Measurements from ENCODE around the gene CDON. TPM values are rescaled to one million over a fixed set of nuclear protein-coding genes. Genes with fewer than 3 reads are reported as not detected.

The CDON gene
- total RNA-seq, 1 experiment from 2014 or later, result 34.1 TPM

DNA sequence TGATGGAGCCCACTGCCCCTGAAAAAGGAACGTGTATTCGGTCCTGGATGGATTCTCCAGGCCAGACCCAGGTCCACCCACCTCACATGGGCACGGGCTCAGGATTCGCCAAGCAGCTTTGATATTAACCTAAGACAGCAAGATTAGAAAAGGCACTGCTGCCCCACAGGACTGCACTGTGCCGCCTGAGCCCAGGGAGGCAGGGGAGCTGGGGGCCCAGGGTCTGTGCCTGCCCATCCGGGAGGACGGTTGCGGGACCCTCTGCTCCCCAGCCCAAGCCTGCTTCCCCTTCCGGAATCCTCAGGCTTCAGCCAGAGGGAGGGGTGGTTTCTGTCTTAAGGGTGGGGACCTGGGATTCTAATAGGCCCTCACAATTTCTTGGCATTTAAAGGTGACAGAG is 130.4 kb downstream of the CDON start (continued):
- TF ChIP-seq, protein P1, sequence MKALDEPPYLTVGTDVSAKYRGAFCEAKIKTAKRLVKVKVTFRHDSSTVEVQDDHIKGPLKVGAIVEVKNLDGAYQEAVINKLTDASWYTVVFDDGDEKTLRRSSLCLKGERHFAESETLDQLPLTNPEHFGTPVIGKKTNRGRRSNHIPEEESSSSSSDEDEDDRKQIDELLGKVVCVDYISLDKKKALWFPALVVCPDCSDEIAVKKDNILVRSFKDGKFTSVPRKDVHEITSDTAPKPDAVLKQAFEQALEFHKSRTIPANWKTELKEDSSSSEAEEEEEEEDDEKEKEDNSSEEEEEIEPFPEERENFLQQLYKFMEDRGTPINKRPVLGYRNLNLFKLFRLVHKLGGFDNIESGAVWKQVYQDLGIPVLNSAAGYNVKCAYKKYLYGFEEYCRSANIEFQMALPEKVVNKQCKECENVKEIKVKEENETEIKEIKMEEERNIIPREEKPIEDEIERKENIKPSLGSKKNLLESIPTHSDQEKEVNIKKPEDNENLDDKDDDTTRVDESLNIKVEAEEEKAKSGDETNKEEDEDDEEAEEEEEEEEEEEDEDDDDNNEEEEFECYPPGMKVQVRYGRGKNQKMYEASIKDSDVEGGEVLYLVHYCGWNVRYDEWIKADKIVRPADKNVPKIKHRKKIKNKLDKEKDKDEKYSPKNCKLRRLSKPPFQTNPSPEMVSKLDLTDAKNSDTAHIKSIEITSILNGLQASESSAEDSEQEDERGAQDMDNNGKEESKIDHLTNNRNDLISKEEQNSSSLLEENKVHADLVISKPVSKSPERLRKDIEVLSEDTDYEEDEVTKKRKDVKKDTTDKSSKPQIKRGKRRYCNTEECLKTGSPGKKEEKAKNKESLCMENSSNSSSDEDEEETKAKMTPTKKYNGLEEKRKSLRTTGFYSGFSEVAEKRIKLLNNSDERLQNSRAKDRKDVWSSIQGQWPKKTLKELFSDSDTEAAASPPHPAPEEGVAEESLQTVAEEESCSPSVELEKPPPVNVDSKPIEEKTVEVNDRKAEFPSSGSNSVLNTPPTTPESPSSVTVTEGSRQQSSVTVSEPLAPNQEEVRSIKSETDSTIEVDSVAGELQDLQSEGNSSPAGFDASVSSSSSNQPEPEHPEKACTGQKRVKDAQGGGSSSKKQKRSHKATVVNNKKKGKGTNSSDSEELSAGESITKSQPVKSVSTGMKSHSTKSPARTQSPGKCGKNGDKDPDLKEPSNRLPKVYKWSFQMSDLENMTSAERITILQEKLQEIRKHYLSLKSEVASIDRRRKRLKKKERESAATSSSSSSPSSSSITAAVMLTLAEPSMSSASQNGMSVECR (CRISPR knock-in tag; IDR thresholded peaks at IDR 0.05; ENCODE audit: borderline replicate concordance), result no peak
- no peak for TF ChIP-seq ZNF121 (CRISPR knock-in tag; IDR thresholded peaks at IDR 0.05)

DNA sequence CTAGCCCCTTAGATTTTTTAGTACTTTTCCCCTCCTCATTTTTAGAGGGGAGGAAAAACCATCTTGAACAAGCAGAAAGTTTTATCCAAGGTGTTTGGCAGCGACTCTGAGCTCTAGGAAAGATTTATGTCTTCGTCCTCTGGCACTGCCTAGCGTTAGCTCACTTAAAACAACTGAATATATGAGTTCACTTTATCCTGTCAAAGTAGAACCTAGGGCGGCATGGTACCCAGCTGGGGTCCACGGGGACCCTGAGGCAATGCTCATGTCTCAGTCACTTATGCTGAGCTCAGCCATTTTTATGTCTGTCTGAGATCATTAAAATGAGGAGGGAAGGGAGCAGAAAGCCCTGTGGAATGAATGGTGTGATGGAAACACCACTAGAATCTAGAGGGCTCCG is 131.0 kb downstream of the CDON start:
- Mint-ChIP-seq H3K27me3 (ENCODE audit: low read depth) (no peaks in the 10 kb centered on the region), H3K4me1 (peaks cover 25% of the 10 kb centered on the region), H3K36me3 (no peaks in the 10 kb centered on the region), H3K27ac (no peak overlapping the region), H3K9me3 (no peaks in the 10 kb centered on the region), H3K4me3 (no peak overlapping the region)
- DNase-seq (ENCODE audit: low spot score), result no peak
- CTCF ChIA-PET, result interaction anchor here (0.8 to 3.1 kb wide), 4 partner anchors 9 to 258 kb away, joined by 3 to 18 read pairs (median 5); no protein-coding TSS in a partner anchor
- TF ChIP-seq, protein P1 (CRISPR knock-in tag; IDR thresholded peaks at IDR 0.05; ENCODE audit: borderline replicate concordance), result no peak
- TF ChIP-seq KAT7 (CRISPR knock-in tag; IDR thresholded peaks at IDR 0.05; ENCODE audit: borderline replicate concordance) (no peak), RORB (CRISPR knock-in tag; IDR thresholded peaks at IDR 0.05) (no peak)
- POLR2A ChIA-PET, result no interaction called here
- ATAC-seq, result no peak

DNA sequence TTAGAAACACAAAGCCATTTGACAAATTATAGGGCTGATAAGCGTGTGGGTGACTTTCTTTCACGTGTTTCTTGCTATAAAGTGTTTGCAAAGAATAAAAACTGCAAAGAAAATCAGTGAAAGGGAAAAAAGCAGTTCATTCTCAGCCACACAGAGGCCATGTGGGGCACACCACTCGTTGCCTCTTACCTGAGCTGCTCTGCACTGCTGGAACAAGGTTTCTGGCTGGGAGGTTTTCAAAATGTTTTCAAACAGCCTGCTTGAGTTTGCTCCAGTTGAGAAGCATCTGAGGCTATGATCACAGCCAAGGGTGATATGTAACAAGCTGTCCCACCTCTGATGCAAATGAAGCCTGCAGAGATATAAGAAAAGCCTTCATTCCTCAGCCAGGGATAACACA is 131.6 kb downstream of the CDON start:
- Mint-ChIP-seq H3K27me3 (ENCODE audit: low read depth) (no peaks in the 10 kb centered on the region), H3K9me3 (no peaks in the 10 kb centered on the region), H3K27ac (no peak overlapping the region), H3K36me3 (no peaks in the 10 kb centered on the region), H3K4me3 (no peak overlapping the region), H3K4me1 (peaks cover 25% of the 10 kb centered on the region)
- ATAC-seq, result no peak
- ChIA-PET POLR2A (no interaction called here), CTCF (interaction anchor here (0.8 to 3.1 kb wide), 2 partner anchors 11 to 259 kb away, joined by 3 to 18 read pairs; no protein-coding TSS in a partner anchor)
- DNase-seq (ENCODE audit: low spot score), result no peak
- TF ChIP-seq NFYB (CRISPR knock-in tag; conservative IDR thresholded peaks at IDR 0.05; ENCODE audit: low read depth), result no peak
- no peak for TF ChIP-seq GTF2I (CRISPR knock-in tag; conservative IDR thresholded peaks at IDR 0.05)
- TF ChIP-seq, protein P2, sequence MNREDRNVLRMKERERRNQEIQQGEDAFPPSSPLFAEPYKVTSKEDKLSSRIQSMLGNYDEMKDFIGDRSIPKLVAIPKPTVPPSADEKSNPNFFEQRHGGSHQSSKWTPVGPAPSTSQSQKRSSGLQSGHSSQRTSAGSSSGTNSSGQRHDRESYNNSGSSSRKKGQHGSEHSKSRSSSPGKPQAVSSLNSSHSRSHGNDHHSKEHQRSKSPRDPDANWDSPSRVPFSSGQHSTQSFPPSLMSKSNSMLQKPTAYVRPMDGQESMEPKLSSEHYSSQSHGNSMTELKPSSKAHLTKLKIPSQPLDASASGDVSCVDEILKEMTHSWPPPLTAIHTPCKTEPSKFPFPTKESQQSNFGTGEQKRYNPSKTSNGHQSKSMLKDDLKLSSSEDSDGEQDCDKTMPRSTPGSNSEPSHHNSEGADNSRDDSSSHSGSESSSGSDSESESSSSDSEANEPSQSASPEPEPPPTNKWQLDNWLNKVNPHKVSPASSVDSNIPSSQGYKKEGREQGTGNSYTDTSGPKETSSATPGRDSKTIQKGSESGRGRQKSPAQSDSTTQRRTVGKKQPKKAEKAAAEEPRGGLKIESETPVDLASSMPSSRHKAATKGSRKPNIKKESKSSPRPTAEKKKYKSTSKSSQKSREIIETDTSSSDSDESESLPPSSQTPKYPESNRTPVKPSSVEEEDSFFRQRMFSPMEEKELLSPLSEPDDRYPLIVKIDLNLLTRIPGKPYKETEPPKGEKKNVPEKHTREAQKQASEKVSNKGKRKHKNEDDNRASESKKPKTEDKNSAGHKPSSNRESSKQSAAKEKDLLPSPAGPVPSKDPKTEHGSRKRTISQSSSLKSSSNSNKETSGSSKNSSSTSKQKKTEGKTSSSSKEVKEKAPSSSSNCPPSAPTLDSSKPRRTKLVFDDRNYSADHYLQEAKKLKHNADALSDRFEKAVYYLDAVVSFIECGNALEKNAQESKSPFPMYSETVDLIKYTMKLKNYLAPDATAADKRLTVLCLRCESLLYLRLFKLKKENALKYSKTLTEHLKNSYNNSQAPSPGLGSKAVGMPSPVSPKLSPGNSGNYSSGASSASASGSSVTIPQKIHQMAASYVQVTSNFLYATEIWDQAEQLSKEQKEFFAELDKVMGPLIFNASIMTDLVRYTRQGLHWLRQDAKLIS (CRISPR knock-in tag; IDR thresholded peaks at IDR 0.05; ENCODE audit: borderline replicate concordance), result no peak
- no peak for TF ChIP-seq ZNF416 (CRISPR knock-in tag; IDR thresholded peaks at IDR 0.05)
- TF ChIP-seq FOXK1 (CRISPR knock-in tag; IDR thresholded peaks at IDR 0.05), result no peak
- TF ChIP-seq ZNF138 (CRISPR knock-in tag; conservative IDR thresholded peaks at IDR 0.05), result no peak
- TF ChIP-seq RORB (CRISPR knock-in tag; IDR thresholded peaks at IDR 0.05), result no peak
- TF ChIP-seq, protein P3, sequence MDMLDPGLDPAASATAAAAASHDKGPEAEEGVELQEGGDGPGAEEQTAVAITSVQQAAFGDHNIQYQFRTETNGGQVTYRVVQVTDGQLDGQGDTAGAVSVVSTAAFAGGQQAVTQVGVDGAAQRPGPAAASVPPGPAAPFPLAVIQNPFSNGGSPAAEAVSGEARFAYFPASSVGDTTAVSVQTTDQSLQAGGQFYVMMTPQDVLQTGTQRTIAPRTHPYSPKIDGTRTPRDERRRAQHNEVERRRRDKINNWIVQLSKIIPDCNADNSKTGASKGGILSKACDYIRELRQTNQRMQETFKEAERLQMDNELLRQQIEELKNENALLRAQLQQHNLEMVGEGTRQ (CRISPR knock-in tag; IDR thresholded peaks at IDR 0.05), result no peak
- TF ChIP-seq, protein P4, sequence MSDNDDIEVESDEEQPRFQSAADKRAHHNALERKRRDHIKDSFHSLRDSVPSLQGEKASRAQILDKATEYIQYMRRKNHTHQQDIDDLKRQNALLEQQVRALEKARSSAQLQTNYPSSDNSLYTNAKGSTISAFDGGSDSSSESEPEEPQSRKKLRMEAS (CRISPR knock-in tag; IDR thresholded peaks at IDR 0.05), result no peak
- no peak for TF ChIP-seq ESRRA (CRISPR knock-in tag; IDR thresholded peaks at IDR 0.05; ENCODE audit: borderline replicate concordance)
- TF ChIP-seq, protein P5, sequence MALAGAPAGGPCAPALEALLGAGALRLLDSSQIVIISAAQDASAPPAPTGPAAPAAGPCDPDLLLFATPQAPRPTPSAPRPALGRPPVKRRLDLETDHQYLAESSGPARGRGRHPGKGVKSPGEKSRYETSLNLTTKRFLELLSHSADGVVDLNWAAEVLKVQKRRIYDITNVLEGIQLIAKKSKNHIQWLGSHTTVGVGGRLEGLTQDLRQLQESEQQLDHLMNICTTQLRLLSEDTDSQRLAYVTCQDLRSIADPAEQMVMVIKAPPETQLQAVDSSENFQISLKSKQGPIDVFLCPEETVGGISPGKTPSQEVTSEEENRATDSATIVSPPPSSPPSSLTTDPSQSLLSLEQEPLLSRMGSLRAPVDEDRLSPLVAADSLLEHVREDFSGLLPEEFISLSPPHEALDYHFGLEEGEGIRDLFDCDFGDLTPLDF (CRISPR knock-in tag; IDR thresholded peaks at IDR 0.05), result no peak
